ENCODE measurements around the gene TMEM176A. TPM values are rescaled to one million over a fixed set of nuclear protein-coding genes. Genes with fewer than 3 reads are reported as not detected.

Gene TMEM176A
- total and polyA plus RNA-seq, 2 donors (not counting 1 experiment from before 2014, with no cell fraction given): 0.12 to 14.2 TPM

- no peak for TF ChIP-seq CTCF (conservative IDR thresholded peaks at IDR 0.05 in 1 of 2, IDR thresholded peaks at IDR 0.05 in 1 of 2; ENCODE audit: low read depth in 1 of 2, low read length in 2 of 2)
- TF ChIP-seq EZH2 (IDR thresholded peaks at IDR 0.05; ENCODE audit: low read length, missing control alignments): no peak
- H3K27me3 ChIP-seq (ENCODE audit: control insufficient read depth, insufficient read depth, low read length): no peaks in the 10 kb centered on the region
- H3K79me2 ChIP-seq (ENCODE audit: control insufficient read depth, insufficient read depth, low read length): no peaks in the 10 kb centered on the region
- H3K9me3 ChIP-seq (ENCODE audit: control insufficient read depth, insufficient read depth, low read depth, low read length): no peaks in the 10 kb centered on the region
- no peak overlapping the region for H3K4me3 ChIP-seq (replicated peaks in 1 of 4; ENCODE audit: control extremely low read depth in 1 of 4, insufficient read depth in 1 of 4, low read depth in 3 of 4, low read length in 4 of 4)
- DNase-seq (ENCODE audit: low read depth in 2 of 2): no peak
- no peaks in the 10 kb centered on the region for H3K36me3 ChIP-seq (ENCODE audit: control insufficient read depth, insufficient read depth, low read length)
- no peaks in the 10 kb centered on the region for H4K20me1 ChIP-seq (ENCODE audit: control insufficient read depth, extremely low read depth, insufficient read depth, low read length)
- H3K4me2 ChIP-seq (ENCODE audit: extremely low read depth, insufficient read depth, low read length): no peak overlapping the region
- H2AFZ ChIP-seq (ENCODE audit: low read length): no peak overlapping the region
- no peak overlapping the region for H3K9ac ChIP-seq (ENCODE audit: insufficient read depth, low read length)
- no peak overlapping the region for H3K27ac ChIP-seq (ENCODE audit: insufficient read depth, low read length)
- H3K4me1 ChIP-seq (ENCODE audit: control insufficient read depth, extremely low read depth, insufficient read depth, low read length): no peaks in the 10 kb centered on the region
Measured at GRCh38 chr7:150842018-150842417, 41.4 kb downstream of the TMEM176A start.

- H3K79me2 ChIP-seq (ENCODE audit: control insufficient read depth, insufficient read depth, low read length): no peaks in the 10 kb centered on the region
- no peaks in the 10 kb centered on the region for H4K20me1 ChIP-seq (ENCODE audit: control insufficient read depth, extremely low read depth, insufficient read depth, low read length)
- H3K4me3 ChIP-seq (replicated peaks in 1 of 4; ENCODE audit: control extremely low read depth in 1 of 4, insufficient read depth in 1 of 4, low read depth in 3 of 4, low read length in 4 of 4): no peak overlapping the region
- no peaks in the 10 kb centered on the region for H3K9me3 ChIP-seq (ENCODE audit: control insufficient read depth, insufficient read depth, low read depth, low read length)
- H3K9ac ChIP-seq (ENCODE audit: insufficient read depth, low read length): no peak overlapping the region
- no peak for DNase-seq (ENCODE audit: low read depth in 2 of 2)
- H3K36me3 ChIP-seq (ENCODE audit: control insufficient read depth, insufficient read depth, low read length): no peaks in the 10 kb centered on the region
- H3K4me2 ChIP-seq (ENCODE audit: extremely low read depth, insufficient read depth, low read length): no peak overlapping the region
- no peaks in the 10 kb centered on the region for H3K27me3 ChIP-seq (ENCODE audit: control insufficient read depth, insufficient read depth, low read length)
- TF ChIP-seq EZH2 (IDR thresholded peaks at IDR 0.05; ENCODE audit: low read length, missing control alignments): no peak
- no peak for TF ChIP-seq CTCF (conservative IDR thresholded peaks at IDR 0.05 in 1 of 2, IDR thresholded peaks at IDR 0.05 in 1 of 2; ENCODE audit: low read depth in 1 of 2, low read length in 2 of 2)
- no peak overlapping the region for H3K27ac ChIP-seq (ENCODE audit: insufficient read depth, low read length)
- H2AFZ ChIP-seq (ENCODE audit: low read length): no peak overlapping the region
- H3K4me1 ChIP-seq (ENCODE audit: control insufficient read depth, extremely low read depth, insufficient read depth, low read length): no peaks in the 10 kb centered on the region
Measured at GRCh38 chr7:150842716-150843115, 42.1 kb downstream of the TMEM176A start.

GRCh38 chr7:150845421-150845861 lies 44.9 kb downstream of the TMEM176A start:
- Histone ChIP-seq H3K9me3 (ENCODE audit: control insufficient read depth, insufficient read depth, low read depth, low read length) (no peaks in the 10 kb centered on the region), H3K4me1 (ENCODE audit: control insufficient read depth, extremely low read depth, insufficient read depth, low read length) (no peaks in the 10 kb centered on the region), H3K4me2 (ENCODE audit: extremely low read depth, insufficient read depth, low read length) (no peak overlapping the region), H3K36me3 (ENCODE audit: control insufficient read depth, insufficient read depth, low read length) (no peaks in the 10 kb centered on the region), H3K79me2 (ENCODE audit: control insufficient read depth, insufficient read depth, low read length) (no peaks in the 10 kb centered on the region), H3K9ac (ENCODE audit: insufficient read depth, low read length) (no peak overlapping the region), H4K20me1 (ENCODE audit: control insufficient read depth, extremely low read depth, insufficient read depth, low read length) (no peaks in the 10 kb centered on the region), H3K4me3 (replicated peaks in 1 of 4; ENCODE audit: control extremely low read depth in 1 of 4, insufficient read depth in 1 of 4, low read depth in 3 of 4, low read length in 4 of 4) (no peak overlapping the region), H3K27ac (ENCODE audit: insufficient read depth, low read length) (no peak overlapping the region), H2AFZ (ENCODE audit: low read length) (no peak overlapping the region), H3K27me3 (ENCODE audit: control insufficient read depth, insufficient read depth, low read length) (no peaks in the 10 kb centered on the region)
- no peak for TF ChIP-seq EZH2 (IDR thresholded peaks at IDR 0.05; ENCODE audit: low read length, missing control alignments)
- no peak for TF ChIP-seq CTCF (conservative IDR thresholded peaks at IDR 0.05 in 1 of 2, IDR thresholded peaks at IDR 0.05 in 1 of 2; ENCODE audit: low read depth in 1 of 2, low read length in 2 of 2)
- no peak for DNase-seq (ENCODE audit: low read depth in 2 of 2)
